Measurements from ENCODE around the gene KIRREL3.
A peak's percentile ranks its signal among the peaks of the same experiment; 100 is the strongest.
"Not testable (repeated sequence)": the region's sequence is repeated elsewhere in the genome, so short reads cannot be mapped to it uniquely, and the experiment has no call there.

KIRREL3 gene

GRCh38 chr11:126405906-126406305, 594.7 kb downstream of the KIRREL3 start:
- FAIRE-seq, result no peak
- no peak for DNase-seq (ENCODE audit: insufficient read length, low spot score)

DNA sequence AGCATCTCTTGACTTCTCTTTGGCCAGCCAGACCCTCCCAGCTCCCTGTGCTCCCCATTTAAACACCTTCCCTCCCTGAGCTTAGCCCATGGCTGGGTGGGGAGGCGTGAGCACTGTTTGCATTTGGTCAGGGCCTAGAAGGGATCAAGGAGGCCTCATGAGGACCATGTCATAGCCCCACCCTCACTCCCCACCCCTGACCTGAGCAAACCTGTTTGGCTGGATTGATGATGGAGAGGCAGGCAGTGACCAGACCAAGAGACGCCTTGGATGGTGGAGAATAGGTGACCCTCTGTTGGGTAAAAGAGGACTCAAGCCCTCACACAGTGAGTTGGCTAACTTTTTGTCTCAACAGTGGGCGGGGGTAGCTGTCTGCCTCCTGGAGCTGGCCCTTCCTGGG, 595.2 kb downstream of the KIRREL3 start:
- no peak for FAIRE-seq
- no peak for DNase-seq (ENCODE audit: insufficient read length, low spot score)

DNA sequence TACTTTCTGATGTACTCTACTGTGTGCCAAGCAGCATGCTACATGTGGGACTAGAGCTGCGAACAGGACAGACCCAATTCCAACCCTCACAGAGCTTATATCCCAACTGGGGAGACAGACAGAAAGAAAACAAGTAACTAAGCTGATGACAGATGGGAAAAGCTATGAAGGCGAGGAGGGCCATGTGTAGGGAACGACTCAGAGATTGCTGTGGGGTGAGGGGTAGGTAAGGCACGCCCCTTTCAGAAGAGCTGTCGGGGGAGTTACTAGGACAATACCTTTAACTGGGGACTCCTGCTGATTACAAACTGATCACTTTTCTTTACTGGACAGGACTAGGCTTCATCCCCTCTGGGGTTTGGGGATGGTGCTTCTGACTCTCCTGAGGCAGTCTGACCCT, 596.2 kb downstream of the KIRREL3 start:
- DNase-seq (ENCODE audit: insufficient read length, low spot score) (no peak), FAIRE-seq (no peak)

DNA sequence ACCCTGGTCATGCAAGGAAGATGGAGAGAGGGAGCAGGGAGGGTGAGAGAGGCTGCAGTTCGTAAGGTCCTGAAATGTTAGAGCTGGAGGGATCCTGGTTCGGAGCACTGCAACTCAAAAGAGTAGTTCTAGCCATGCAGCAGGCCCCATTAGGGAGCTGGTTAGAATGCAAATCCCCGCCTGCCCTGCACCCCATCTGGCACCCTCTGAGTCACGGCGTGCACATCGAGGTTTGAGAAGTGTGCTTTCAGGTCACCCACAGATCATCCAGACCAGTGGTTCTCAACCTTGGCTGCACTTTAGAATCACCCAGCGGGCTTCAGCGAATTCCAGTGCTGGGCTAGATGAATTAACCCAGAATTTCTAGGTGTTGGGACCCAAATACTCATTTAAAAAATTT, 596.9 kb downstream of the KIRREL3 start:
- DNase-seq (ENCODE audit: insufficient read length, low spot score) (no peak), FAIRE-seq (no peak)

GRCh38 chr11:126403022-126403581, 597.5 kb downstream of the KIRREL3 start:
- FAIRE-seq (no peak), DNase-seq (ENCODE audit: insufficient read length, low spot score) (no peak)

DNA sequence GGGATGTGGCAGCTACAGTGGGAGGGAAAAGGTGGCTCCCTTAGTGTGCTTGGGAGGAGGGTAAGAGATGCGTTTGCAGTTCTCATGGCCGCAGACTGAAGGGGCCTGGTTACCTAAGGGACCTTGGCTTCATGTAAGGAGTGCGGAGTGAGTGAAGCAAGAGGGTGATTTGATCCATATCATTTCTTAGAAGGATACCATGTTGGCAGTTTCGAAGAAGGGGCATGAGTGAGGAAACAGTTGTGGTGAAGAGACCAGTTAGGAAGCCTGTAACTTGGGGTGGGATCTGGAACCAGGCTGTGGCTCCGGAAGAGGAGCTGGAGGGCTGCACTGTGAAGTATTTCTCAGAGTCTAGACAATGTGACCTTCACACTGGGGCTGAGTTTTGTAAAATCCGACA, 600.1 kb downstream of the KIRREL3 start:
- DNase-seq (ENCODE audit: insufficient read length, low spot score), result no peak
- no peak for FAIRE-seq

DNA sequence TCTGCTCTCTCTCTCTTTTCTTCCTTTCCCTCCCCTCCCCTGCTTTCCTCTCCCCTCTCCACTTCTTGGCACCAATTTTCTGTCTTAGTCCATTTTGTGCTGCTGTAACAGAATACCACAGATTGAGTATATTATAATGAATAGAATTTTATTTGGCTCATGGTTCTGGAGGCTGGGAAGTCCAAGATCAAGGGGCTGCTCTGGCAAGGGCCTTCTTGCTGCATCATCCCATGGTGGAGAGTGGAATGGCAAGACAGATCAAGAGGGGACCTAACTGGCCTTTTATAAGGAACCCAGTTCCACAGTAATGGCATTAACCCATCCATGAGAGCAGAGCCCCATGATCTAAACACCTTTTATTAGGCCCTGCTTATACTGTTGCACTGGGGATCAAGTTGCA, 600.6 kb downstream of the KIRREL3 start:
- DNase-seq (ENCODE audit: insufficient read length, low spot score) (no peak), FAIRE-seq (no peak)

DNA sequence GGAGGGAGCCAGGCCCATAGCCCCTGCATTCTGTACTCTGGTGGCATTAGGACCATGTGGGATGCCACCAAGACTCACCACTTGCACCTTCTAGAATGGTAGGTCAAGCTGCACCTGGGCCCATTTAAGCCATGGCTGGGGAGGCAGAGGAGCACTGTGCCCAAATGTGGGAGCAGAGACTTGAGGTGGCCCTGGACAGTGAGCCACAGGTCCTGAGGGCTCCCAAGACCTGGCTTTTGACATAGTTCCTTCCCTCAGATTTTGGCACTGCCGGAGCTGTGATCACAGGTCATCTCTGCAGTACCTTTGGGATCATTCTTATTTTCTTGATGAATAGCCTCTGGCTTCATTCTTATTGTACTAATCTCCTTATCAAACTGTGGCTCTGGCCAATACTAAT, 601.8 kb downstream of the KIRREL3 start:
- FAIRE-seq, result no peak
- DNase-seq (ENCODE audit: insufficient read length, low spot score), result no peak

DNA sequence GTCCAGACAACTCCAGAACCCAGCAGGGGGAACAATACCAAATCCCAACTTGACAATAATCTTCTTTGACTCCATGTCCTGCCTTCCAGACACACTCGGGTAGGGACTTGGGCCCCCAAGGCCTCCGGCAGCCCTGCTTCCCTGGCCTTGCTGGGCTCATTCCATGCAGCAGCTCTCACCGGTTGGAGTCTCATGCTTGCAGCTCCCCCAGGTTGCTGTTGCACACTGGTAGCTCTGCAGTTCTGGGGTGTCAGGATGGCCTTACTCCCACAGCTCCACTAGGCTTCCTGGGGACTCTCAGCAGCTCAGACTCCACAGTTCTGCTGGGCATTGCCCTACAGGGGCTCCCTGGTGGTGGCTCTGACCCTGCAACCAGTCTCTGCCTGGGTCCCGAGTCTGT, 602.3 kb downstream of the KIRREL3 start:
- FAIRE-seq (no peak), DNase-seq (ENCODE audit: insufficient read length, low spot score) (no peak)

DNA sequence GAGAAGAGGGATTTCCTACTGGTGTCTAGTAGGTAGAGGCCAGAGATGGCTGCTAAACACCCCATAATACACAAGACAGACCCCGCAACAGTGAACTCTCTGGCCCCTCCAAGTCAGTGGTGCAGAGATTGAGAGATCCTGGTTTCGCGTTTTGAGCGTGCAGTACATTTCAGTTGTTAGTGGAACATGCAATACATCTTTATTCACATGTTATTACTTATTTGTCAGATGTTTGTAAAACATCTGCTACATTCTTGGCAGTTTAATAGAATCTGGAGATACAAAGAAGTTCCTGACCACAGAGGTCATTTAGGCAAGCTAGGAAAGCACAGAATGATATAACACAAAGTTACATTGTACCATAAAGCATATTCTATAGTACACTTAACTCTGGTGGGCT, 603.6 kb downstream of the KIRREL3 start:
- DNase-seq (ENCODE audit: insufficient read length, low spot score), result no peak
- FAIRE-seq, result no peak

DNA sequence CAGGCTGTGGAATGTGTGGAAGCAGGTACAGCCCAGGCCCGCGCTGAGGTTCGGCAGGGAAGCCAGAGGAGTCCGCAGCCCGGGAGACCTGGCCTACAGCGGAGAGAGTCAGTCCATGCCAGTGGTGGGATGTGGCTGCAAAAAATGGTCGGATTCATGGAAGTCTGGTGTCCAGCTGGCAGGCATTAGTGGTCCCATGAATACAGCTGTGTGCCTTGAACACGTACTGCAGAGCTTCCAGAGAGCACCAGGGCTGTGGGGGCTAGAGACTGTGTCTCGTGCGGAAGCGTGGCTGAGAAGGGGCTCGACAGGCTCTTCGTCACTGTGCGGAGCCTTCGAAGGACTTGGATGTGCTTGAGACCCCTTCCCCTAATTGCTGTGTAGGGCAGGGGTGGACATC, 604.3 kb downstream of the KIRREL3 start:
- FAIRE-seq; DNase-seq (ENCODE audit: insufficient read length, low spot score): not testable (repeated sequence)

DNA sequence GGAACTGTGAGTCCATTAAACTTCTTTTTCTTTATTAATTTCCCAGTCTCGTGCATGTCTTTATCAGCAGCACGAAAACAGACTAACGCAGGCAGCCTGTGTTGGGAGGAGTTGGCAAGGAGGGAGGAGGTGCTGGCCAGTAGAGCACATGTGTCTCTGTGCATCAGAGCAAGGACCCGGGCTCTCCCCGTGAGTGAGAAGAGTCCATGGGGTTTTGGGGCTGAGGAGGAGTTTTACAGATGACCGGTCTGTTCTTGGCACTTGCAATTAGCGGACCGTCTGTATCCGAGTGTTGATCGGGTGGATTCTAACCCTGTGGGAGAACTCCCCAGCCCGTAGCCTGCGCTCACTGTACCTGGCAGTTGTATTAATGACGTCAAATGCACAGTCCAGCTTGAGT, 604.8 kb downstream of the KIRREL3 start:
- DNase-seq (ENCODE audit: insufficient read length, low spot score); FAIRE-seq: not testable (repeated sequence)

- peak; percentile 89 for FAIRE-seq
- not testable (repeated sequence) for DNase-seq (ENCODE audit: insufficient read length, low spot score)
Measured at GRCh38 chr11:126394634-126395072, 605.9 kb downstream of the KIRREL3 start.

GRCh38 chr11:126394036-126394435, 606.5 kb downstream of the KIRREL3 start:
- FAIRE-seq, result no peak
- no peak for DNase-seq (ENCODE audit: insufficient read length, low spot score)

DNA sequence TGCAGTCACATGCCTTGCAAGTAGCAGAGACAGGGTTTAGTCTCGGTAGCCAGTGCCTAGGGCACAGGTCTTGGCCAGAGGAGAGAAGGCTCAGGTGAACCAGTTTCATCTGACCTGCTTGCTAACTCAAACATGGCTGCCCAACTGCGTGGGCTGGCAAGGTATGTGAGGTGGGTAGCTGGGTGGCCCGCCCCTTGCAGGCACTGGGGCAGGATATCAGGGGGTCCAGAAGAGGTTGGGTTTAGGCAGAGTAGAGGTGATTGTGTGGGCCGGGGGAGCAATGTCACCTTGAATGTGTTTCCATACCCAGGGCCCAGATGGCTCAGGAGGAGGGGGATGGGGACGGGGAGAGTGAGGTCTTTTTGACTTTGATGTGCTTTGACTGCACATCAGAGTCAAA, 607.4 kb downstream of the KIRREL3 start:
- no peak for FAIRE-seq

GRCh38 chr11:126392633-126393013, 607.9 kb downstream of the KIRREL3 start:
- FAIRE-seq, result no peak
- DNase-seq (ENCODE audit: insufficient read length, low spot score), result no peak

More for the DNA sequence above, 607.4 kb downstream of the KIRREL3 start:
- DNase-seq (ENCODE audit: insufficient read length, low spot score), result no peak

DNA sequence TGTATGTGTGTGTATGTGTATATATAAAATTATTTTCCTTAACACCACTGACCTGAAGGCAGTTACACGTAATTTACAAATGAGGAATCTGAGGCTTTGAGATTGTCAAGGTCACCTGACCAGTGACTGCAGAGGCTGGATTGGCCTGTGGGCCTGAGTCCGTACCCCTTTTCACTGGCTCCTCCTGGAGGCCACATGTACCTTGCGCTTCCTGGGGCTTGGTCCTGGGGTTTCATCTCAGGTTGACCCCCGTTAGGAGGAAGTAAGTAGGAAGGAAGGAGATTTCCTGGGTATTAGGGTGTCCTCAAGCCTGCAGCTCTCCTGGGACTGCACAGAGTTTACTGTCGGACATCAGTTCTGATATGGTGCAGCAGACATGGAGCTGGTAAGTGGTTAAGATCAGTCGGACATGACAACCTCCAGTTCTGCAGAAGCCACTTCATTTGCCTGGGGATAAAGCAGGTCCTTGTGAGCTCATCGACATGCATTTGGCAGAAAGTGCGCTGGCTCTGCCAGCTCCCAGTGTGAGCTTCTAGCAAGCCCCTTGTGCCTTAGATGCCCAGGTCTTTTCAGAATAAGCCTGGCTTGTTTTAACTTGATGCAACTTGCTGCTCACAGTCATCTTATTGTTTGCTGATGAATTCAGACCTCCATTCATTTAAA, 608.5 kb downstream of the KIRREL3 start:
- DNase-seq (ENCODE audit: insufficient read length, low spot score), result no peak
- FAIRE-seq, result no peak

GRCh38 chr11:126391286-126391954, 609.1 kb downstream of the KIRREL3 start:
- FAIRE-seq (no peak), DNase-seq (ENCODE audit: insufficient read length, low spot score) (no peak)

GRCh38 chr11:126390272-126390867, 610.2 kb downstream of the KIRREL3 start:
- DNase-seq (ENCODE audit: insufficient read length, low spot score) (no peak), FAIRE-seq (no peak)

- no peak for FAIRE-seq
- no peak for DNase-seq (ENCODE audit: insufficient read length, low spot score)
Measured at GRCh38 chr11:126387857-126388256, 612.7 kb downstream of the KIRREL3 start.

DNA sequence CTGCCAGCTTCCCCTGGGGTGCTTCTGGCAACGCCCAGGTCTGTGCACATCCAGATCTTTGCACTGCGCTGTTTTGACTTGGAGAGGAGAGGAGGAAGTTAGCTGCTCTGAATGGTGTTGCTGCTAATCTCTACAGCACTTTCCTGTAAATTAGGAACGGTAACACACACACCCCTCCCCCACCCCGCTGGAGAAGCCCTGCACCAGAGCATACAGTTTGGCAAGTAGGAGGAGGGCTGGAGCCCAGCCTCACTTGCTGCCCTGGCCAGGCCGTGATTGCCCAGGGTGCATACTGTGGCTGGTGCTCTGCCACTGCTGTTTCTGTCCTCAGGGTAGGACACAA, 613.9 kb downstream of the KIRREL3 start:
- not testable (repeated sequence) for FAIRE-seq; DNase-seq (ENCODE audit: insufficient read length, low spot score)

Measured in HTR-8/SVneo (cell line).